ENCODE measurements around the gene SLF2. TPM values are rescaled to one million over a fixed set of nuclear protein-coding genes. Genes with fewer than 3 reads are reported as not detected.

Gene SLF2
- total and polyA plus RNA-seq, 12 donors = 4.8 to 23.6 (median 18.3) TPM

DNA sequence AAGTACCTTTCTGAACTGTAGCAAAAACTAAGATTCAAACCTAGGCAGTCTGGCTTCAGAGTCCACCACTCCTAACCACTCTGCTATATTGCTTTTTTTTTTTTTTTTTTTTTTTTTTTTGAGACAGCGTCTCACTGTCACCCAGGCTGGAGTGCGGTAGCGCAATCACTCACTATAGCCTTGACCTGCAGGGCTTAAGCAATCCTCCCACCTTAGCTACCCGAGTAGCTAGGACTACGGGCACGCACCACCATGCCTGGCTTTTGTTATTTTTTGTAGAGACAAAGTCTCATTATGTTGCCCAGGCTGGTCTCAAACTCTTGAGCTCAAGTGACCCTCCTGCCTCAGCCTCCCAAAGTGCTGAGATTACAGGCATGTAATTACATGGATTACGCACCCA lies 10.1 kb upstream of the SLF2 start:
- H3K36me3 ChIP-seq = no peaks in the 10 kb centered on the region
- TF ChIP-seq, protein P1, sequence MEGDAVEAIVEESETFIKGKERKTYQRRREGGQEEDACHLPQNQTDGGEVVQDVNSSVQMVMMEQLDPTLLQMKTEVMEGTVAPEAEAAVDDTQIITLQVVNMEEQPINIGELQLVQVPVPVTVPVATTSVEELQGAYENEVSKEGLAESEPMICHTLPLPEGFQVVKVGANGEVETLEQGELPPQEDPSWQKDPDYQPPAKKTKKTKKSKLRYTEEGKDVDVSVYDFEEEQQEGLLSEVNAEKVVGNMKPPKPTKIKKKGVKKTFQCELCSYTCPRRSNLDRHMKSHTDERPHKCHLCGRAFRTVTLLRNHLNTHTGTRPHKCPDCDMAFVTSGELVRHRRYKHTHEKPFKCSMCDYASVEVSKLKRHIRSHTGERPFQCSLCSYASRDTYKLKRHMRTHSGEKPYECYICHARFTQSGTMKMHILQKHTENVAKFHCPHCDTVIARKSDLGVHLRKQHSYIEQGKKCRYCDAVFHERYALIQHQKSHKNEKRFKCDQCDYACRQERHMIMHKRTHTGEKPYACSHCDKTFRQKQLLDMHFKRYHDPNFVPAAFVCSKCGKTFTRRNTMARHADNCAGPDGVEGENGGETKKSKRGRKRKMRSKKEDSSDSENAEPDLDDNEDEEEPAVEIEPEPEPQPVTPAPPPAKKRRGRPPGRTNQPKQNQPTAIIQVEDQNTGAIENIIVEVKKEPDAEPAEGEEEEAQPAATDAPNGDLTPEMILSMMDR (IDR thresholded peaks at IDR 0.05) = no peak
- DNase-seq (no peak), ATAC-seq (no peak)
- no peak overlapping the region for H3K27ac ChIP-seq
- peaks cover 0 to 50% (median 3%) of the 10 kb centered on the region in 7 donors for H3K27me3 ChIP-seq
- H3K4me1 ChIP-seq = no peaks in the 10 kb centered on the region
- 90 to 93% methylated on average over 7 of the region's 7 CpGs for WGBS, 2 donors
- no peaks in the 10 kb centered on the region for H3K9me3 ChIP-seq
- intact Hi-C loops (cut with DNase I) = no loop called here
- H3K4me3 ChIP-seq = no peak overlapping the region

DNA sequence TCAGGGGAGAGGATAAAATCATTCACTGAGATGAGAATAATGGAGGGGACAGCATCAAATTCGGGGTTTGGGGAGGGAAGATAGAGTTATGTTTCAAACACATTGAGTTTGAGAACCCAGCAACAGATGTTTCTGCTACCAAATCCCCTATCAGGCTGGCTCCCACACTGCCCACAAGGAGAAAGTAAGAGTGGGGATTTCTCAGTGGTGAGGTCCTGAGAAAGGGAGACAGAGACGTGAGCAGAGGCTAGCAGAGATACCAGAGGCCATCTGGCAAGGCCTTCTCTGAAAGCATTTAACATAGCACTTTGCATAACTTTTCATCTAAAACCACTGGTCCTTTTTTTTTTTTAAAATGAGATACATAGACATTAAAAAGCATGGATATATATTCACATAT lies 7.8 kb upstream of the SLF2 start:
- Histone ChIP-seq H3K36me3 (no peaks in the 10 kb centered on the region), H3K27ac (no peak overlapping the region), H3K27me3 (peaks cover 0 to 34% (median 0%) of the 10 kb centered on the region in 7 donors), H3K4me3 (no peak overlapping the region), H3K9me3 (no peaks in the 10 kb centered on the region), H3K4me1 (peaks cover 0 to under 1% (median 0%) of the 10 kb centered on the region in 9 donors)
- no peak for ATAC-seq
- intact Hi-C loops (cut with DNase I) = no loop called here
- no peak for DNase-seq
- TF ChIP-seq, protein P1 (IDR thresholded peaks at IDR 0.05) = no peak
- WGBS, 2 donors = 72 to 78% methylated on average over 2 of the region's 2 CpGs

DNA sequence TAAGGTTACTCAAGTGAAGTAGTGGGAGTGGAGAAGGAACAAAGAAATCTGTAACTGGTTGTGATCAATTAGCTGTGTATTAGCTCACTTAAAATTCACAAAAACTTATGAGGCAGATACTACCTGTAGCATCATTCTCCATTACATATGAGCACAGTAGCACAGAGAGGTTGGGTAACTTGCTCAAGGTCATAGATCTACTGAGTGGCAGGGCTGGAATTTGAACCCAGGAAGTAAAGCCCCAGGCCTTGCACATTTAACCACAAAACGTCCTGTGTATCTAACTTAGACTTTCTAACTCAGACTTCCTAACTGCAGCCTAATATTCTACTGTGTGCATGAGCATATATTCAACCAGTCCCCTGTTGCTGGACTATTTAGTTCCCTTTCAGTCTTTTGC lies 5.6 kb upstream of the SLF2 start:
- H3K36me3 ChIP-seq = no peaks in the 10 kb centered on the region
- no peaks in the 10 kb centered on the region for H3K9me3 ChIP-seq
- intact Hi-C loops (cut with DNase I) = no loop called here
- TF ChIP-seq, protein P1 (IDR thresholded peaks at IDR 0.05) = no peak
- DNase-seq (no peak), ATAC-seq (no peak)
- H3K27ac ChIP-seq = no peak overlapping the region
- WGBS, 2 donors = 38 to 67% methylated on average over 1 of the region's 1 CpG
- H3K4me1 ChIP-seq = peaks cover 0 to 14% (median 8%) of the 10 kb centered on the region in 9 donors
- H3K4me3 ChIP-seq = no peak overlapping the region
- H3K27me3 ChIP-seq = peaks cover 0 to 14% (median 0%) of the 10 kb centered on the region in 7 donors

DNA sequence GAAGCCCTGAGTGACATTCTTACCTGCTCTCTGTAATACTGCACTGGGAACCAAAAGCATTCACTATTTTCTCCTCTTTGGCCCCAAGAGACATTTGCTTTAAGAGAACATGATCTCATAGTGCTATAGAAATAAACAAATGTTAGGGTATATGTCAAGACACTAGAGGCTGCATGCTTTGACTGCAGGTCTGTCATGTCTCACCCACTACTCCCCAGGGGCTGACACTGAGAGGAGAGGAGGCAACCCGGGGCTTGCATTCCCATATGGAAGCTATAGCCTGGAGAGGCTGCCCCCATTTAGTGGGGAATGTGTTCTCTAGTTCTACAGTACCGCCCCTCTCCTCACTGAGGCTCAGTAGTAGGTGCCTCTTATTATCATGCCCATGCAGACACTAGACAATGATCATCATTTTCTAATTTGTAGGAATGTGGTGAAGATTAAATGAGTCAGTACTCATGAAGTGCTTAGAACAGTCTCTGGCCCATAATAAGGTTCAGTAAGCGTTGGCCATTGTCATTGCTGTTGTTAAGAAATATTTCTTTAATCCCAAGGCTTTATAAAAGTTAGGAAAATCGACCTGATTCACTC lies 4.9 kb upstream of the SLF2 start:
- no peaks in the 10 kb centered on the region for H3K9me3 ChIP-seq
- peaks cover 0 to 10% (median 0%) of the 10 kb centered on the region in 7 donors for H3K27me3 ChIP-seq
- H3K27ac ChIP-seq = no peak overlapping the region
- WGBS, 2 donors = 66 to 75% methylated on average over 4 of the region's 4 CpGs
- no peak overlapping the region for H3K4me3 ChIP-seq
- no peaks in the 10 kb centered on the region for H3K36me3 ChIP-seq
- ATAC-seq (no peak), DNase-seq (no peak)
- TF ChIP-seq, protein P1 (IDR thresholded peaks at IDR 0.05) = no peak
- peaks cover 0 to 16% (median 9%) of the 10 kb centered on the region in 9 donors for H3K4me1 ChIP-seq
- intact Hi-C loops (cut with DNase I) = no loop called here

All from heart right ventricle (tissue), 16 donors.